ENCODE results near the gene PLA2G7. TPM values are rescaled to one million over a fixed set of nuclear protein-coding genes. Genes with fewer than 3 reads are reported as not detected.

The PLA2G7 gene
- total RNA-seq, 1 experiment from 2014 or later = 1.7 TPM

- no peak overlapping the region for H2BK20ac ChIP-seq (ENCODE audit: low read depth, low read length, poor library complexity, severe bottlenecking)
- no peak overlapping the region for H4K91ac ChIP-seq (ENCODE audit: insufficient read length, low read depth, low read length)
- no CpG with 5 or more reads among the region's 1 CpG for WGBS (ENCODE audit: extremely low coverage, insufficient read length, low lambda C conversion rate)
- no peak overlapping the region for H3K18ac ChIP-seq (ENCODE audit: insufficient read length, low read depth, low read length)
- H2BK120ac ChIP-seq (ENCODE audit: low read depth, low read length, poor library complexity, severe bottlenecking) = no peak overlapping the region
- no peak overlapping the region for H3T11ph ChIP-seq (ENCODE audit: low read length)
- no peak overlapping the region for H2AFZ ChIP-seq (ENCODE audit: low read length)
- H3K9me3 ChIP-seq (ENCODE audit: control insufficient read depth, low read depth, low read length) = no peaks in the 10 kb centered on the region
- H3K23ac ChIP-seq (ENCODE audit: insufficient read length, low read depth, low read length) = no peak overlapping the region
- H2BK5ac ChIP-seq (ENCODE audit: insufficient read length, low read length) = no peak overlapping the region
- no peak overlapping the region for H3K4me2 ChIP-seq (ENCODE audit: insufficient read depth, insufficient read length, low read length)
- no peak overlapping the region for H3K9ac ChIP-seq (ENCODE audit: extremely low read depth, insufficient read length, low read length)
- H2AK5ac ChIP-seq (ENCODE audit: insufficient read length, low read length) = no peak overlapping the region
- Mint-ChIP-seq H3K27ac (no peak overlapping the region; a peak in 1 of 7 replicates), H3K4me3 (no peak overlapping the region), H3K27me3 (ENCODE audit: low read depth) (no peaks in the 10 kb centered on the region), H3K9me3 (no peaks in the 10 kb centered on the region), H3K36me3 (ENCODE audit: insufficient read depth in 1 of 3, low read depth in 3 of 3) (no peaks in the 10 kb centered on the region), H3K4me1 (peaks cover 6 to 7% of the 10 kb centered on the region in 2 experiments; a peak in 3 of 4 replicates)
- H4K5ac ChIP-seq (ENCODE audit: insufficient read length, low read depth, low read length) = no peak overlapping the region
- no peak overlapping the region for H3K27ac ChIP-seq (ENCODE audit: insufficient read length, low read depth, low read length)
- TF ChIP-seq, protein P1, sequence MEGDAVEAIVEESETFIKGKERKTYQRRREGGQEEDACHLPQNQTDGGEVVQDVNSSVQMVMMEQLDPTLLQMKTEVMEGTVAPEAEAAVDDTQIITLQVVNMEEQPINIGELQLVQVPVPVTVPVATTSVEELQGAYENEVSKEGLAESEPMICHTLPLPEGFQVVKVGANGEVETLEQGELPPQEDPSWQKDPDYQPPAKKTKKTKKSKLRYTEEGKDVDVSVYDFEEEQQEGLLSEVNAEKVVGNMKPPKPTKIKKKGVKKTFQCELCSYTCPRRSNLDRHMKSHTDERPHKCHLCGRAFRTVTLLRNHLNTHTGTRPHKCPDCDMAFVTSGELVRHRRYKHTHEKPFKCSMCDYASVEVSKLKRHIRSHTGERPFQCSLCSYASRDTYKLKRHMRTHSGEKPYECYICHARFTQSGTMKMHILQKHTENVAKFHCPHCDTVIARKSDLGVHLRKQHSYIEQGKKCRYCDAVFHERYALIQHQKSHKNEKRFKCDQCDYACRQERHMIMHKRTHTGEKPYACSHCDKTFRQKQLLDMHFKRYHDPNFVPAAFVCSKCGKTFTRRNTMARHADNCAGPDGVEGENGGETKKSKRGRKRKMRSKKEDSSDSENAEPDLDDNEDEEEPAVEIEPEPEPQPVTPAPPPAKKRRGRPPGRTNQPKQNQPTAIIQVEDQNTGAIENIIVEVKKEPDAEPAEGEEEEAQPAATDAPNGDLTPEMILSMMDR (conservative IDR thresholded peaks at IDR 0.05) = no peak
- no peak overlapping the region for H3K4ac ChIP-seq (ENCODE audit: low read depth, low read length)
- H2BK15ac ChIP-seq (ENCODE audit: low read depth, low read length) = no peak overlapping the region
- no peaks in the 10 kb centered on the region for H3K79me2 ChIP-seq (ENCODE audit: insufficient read depth, low read length)
- H2BK12ac ChIP-seq (ENCODE audit: insufficient read length, low read depth, low read length) = no peak overlapping the region
- H3K56ac ChIP-seq (ENCODE audit: insufficient read length, low read depth, low read length) = no peak overlapping the region
- DNase-seq = no peak
- no peaks in the 10 kb centered on the region for H3K23me2 ChIP-seq (ENCODE audit: insufficient read length, low read depth, low read length, poor library complexity, severe bottlenecking)
- no peaks in the 10 kb centered on the region for H3K4me1 ChIP-seq (ENCODE audit: insufficient read depth, low read length)
- H4K8ac ChIP-seq (replicated peaks; ENCODE audit: insufficient read length, low read depth, low read length) = no peak overlapping the region
- no peak overlapping the region for H3K14ac ChIP-seq (ENCODE audit: insufficient read depth, low read length)
- no peaks in the 10 kb centered on the region for H3K27me3 ChIP-seq (ENCODE audit: insufficient read depth, low read length)
- H3K79me1 ChIP-seq (ENCODE audit: insufficient read depth, low read depth, low read length, poor library complexity, severe bottlenecking) = no peaks in the 10 kb centered on the region
- no peaks in the 10 kb centered on the region for H4K20me1 ChIP-seq (ENCODE audit: control insufficient read depth, insufficient read depth, insufficient read length)
Measured at GRCh38 chr6:46674410-46674809, 60.8 kb downstream of the PLA2G7 start.
